GM03348 (cell line): ENCODE data around the gene RCOR3.
A peak's percentile ranks its signal among the peaks of the same experiment; 100 is the strongest.
"Not testable (repeated sequence)": the region's sequence is repeated elsewhere in the genome, so short reads cannot be mapped to it uniquely, and the experiment has no call there.

Source experiments
- DNase-seq: peaks from one replicate; pipeline ENCODE4 v3.0.0; 2012; ENCODE audit warnings: low spot score

Gene RCOR3

DNA sequence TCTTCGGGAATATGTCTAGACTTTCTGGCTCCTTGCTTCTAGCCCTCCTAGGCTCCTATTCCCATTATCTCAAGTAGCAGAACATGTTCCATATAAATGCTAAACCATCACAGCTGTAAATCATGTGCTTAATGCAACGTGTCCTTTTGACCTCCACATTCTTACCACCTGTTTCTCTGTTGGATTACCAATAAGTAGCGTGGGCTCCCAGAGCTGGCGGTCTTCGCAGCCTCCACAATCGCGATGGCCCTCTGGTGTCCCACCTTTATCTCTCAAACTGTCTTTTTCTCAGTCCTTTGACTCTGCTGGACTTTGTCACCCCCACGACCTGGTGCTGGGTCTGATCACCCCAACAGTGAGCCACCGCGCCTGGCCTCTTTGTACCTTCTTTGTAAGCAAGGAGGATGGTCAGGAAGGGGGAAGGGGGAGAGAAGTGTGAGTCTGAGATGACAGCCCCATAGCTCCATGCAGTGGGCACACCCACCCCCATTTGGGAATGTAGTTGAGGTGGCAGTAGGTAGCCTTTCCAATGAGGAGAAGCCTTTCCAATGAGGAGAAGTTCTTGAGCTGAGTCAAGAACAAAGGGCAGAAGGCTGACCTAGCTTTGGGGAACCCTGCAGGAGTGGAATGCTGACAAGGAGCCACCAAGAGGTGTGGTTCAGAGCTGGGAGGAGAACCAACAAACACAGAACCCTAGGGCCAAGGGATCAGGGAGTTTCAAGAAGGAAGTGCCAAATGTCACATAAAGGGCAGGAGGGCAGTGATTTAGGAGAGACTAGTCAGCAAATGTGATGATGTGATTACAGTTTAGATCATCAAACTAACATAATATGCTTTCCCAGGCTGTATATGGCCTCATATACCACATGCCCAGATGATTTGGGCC is 81.7 kb downstream of the RCOR3 start:
- DNase-seq: no peak

- no peak for DNase-seq
Observed at GRCh38 chr1:211341999-211342398, 82.8 kb downstream of the RCOR3 start.

DNA sequence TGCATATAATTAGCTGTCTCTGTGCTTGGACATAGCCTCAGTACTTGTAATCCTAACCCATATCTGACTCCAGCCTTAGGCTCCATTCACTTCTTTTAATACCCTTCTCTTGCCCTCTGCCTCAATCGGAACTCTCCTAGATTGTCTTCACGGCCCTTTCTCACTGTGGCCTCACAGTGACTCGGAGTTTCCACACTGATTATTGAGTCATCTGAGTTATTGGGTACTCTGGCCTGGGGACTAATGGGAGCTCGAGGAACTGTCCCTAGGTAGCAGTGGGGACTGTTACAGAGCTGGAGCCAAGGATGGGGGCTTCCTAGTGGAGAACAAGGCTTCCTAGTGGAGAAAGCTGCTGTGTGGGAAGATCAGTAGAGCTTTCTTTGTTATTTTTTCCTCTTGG is 84.4 kb downstream of the RCOR3 start:
- no peak for DNase-seq

DNA sequence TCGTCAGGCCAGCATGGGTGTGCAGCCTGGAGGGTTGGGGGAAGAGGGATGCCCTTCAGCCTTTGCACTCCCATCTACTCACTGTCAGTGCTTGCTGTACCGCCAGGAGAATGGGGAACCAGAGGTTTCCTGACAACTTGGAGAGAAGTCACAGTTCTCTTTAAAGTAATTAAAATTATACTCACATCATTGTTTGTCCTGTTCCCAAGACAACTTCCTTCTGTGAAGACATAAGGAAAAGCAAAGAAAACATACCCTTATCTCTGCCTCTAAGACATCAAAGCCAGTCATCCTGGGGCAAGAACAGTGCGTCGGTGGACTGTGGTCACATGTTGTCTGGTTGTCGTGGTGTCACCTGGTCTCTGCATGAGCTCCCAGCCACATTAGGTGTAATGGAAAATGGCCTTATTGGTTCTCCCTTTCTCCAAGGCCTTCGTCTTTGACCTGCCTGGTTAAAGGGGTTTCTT is 85.0 kb downstream of the RCOR3 start:
- no peak for DNase-seq

GRCh38 chr1:211345719-211346118 is 86.6 kb downstream of the RCOR3 start:
- no peak for DNase-seq

- DNase-seq: no peak
Observed at GRCh38 chr1:211347077-211347844, 88.1 kb downstream of the RCOR3 start.

DNA sequence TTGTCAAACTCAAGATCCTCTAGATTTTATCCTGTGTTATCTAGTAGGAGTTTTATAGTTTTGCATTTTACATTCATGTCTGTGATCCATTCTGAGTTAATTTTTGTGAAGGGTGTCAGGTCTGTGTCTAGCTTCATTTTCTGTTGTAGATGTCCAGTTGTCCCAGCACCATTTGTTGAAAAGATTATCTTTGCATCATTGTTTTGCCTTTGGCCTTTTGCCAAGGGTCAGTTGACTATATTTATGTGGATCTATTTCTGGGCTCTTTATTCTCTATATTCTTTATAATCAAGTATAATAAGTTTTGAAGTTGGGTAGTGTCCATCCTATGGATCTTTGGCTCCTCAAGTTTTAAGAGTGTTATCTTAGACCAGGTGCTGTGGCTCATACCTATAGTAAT is 89.4 kb downstream of the RCOR3 start:
- DNase-seq: no peak

GRCh38 chr1:211349741-211350140 is 90.6 kb downstream of the RCOR3 start:
- DNase-seq: no peak

- not testable (repeated sequence) for DNase-seq
Observed at GRCh38 chr1:211352055-211352454, 92.9 kb downstream of the RCOR3 start.

DNA sequence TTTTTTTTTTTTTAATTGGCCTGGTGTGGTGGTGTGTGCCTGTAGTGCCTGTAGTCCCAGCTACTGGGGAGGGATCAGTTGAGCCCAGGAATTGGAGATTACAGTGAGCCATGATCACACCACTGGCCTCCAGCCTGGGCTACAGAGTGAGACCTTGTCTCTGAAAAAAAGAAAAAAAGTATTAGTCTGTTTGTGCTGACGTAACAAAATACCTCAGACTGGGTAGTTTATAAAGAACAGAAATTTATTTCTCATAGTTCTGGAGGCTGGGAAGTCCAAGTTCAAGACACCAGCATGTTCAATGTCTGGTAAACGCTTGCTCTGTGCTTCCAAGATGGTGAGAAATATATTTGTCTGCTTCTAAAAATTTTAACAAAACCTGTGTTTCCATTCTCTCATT is 93.3 kb downstream of the RCOR3 start:
- no peak for DNase-seq

DNA sequence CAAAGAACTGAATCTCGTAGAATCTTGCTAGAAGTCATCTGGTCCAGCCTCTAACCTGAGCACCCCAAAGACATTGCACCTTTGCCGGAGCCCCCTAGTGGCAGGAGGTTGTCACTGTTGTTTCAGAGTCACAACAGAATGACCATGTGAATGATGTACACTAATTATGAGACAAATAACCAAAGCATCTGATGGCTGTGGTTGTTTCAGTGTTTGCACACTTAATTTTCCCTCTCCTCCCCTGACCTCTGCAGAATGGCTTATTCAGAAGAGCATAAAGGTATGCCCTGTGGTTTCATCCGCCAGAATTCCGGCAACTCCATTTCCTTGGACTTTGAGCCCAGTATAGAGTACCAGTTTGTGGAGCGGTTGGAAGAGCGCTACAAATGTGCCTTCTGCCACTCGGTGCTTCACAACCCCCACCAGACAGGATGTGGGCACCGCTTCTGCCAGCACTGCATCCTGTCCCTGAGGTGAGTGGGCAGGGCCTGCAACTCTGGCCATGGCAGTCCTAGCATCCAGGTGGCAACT is 93.9 kb downstream of the RCOR3 start:
- DNase-seq: no peak

DNA sequence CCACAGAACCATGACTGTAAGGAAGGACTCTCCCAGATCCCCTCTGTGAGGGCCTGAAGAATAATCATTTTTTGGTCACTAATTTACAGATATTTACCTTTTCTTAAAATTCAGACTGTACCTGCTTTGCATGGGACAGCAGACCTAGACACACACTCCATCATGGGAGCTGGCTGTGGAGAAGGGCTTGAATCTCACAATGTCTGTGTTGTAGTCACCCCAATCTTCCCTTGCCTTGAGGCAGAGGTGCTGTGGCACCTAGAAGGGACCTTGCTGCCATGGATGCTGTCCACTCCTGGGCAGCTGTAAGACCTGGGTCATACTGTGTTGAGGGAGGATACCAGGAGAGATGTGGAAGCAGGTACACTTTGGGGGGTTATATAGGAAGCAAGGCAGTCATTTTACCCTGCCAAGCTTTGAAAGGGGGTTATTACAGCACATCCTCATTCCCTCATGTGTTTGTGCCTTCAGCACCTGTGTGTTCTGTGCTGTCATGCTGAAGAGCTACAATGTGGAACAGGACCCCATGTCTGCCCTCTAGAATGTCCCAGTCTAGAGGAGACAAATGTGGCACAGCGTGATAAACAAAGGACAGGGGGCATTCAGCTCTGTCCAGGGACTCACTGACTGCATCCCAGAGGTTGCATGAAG is 94.5 kb downstream of the RCOR3 start:
- no peak for DNase-seq

DNA sequence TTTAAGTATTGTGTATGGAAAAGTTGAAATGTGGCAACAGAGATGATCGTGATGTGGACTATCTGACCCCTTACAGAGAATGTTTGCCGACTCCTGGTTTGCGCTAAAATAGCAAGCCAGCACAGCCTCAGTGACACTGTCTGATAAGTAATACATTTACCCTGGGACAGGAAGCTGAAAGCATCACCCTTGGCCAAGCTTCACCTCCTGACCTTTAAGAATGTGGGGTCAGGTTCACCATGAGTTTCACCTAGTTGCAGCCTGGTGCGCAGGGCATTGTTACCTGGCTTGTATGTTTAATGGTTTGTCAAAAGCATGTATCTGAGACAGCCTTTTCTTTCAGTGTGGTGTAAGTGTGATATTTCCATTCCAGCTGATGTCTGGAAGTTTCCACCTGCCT is 96.7 kb downstream of the RCOR3 start:
- DNase-seq: no peak

DNA sequence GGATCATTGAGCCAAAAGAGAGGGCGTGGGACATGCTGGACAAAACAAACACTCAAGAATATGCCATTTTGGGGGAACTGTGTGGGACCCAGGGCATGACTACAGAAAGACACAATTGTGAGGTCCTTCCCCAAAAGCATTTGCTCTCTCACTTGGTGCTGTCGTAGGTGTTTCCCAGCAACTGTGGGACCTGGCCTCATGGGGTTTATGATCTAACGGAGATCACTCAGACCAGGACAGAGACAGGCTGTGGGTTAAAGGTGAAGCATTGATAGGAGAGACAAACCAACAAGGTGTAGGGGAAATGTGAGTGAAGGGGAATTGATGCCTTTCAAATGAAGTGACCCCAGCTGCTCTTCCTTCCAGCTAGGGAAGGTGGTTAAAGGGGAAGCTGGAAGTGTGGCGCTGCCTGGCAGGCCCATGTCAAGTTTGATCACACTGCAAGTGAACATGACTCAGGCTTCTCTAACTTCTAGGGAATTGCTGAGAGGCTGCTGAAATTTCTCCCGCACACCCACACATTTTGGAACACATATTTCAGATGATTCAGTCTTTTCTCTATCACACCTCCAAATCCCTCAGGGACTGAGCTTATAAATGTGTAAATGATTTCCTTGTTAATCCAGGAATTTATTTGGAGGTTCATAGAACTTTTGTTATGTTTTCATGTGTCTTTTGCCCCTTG is 97.7 kb downstream of the RCOR3 start:
- DNase-seq: peak; percentile 81

- no peak for DNase-seq
Observed at GRCh38 chr1:211358685-211359084, 99.5 kb downstream of the RCOR3 start.

GRCh38 chr1:211359876-211360275 is 100.7 kb downstream of the RCOR3 start:
- no peak for DNase-seq

GRCh38 chr1:211361202-211361601 is 102.0 kb downstream of the RCOR3 start:
- DNase-seq: no peak
